ENCODE data around the gene DCAF8L1.

DNA sequence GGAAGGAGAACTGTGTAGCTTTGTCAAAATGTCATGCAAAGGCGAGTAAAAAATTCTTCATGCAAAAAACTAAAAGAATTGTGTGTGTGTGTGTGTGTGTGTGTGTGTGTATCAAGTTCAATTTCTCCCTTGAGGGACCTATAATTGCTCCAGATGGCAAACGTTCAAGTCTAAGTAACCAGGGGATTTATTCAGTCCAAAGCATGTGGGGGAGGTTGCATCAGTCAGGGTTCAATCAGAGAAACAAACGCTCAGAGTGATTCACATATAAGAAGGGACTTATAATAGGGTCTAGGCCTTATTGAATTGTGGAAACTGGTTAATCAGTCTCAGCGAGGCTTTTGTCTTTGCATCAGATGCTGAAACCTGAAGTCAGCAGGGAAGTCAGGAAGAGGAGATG lies 5.0 kb downstream of the DCAF8L1 start:
- TF ChIP-seq, protein P1, sequence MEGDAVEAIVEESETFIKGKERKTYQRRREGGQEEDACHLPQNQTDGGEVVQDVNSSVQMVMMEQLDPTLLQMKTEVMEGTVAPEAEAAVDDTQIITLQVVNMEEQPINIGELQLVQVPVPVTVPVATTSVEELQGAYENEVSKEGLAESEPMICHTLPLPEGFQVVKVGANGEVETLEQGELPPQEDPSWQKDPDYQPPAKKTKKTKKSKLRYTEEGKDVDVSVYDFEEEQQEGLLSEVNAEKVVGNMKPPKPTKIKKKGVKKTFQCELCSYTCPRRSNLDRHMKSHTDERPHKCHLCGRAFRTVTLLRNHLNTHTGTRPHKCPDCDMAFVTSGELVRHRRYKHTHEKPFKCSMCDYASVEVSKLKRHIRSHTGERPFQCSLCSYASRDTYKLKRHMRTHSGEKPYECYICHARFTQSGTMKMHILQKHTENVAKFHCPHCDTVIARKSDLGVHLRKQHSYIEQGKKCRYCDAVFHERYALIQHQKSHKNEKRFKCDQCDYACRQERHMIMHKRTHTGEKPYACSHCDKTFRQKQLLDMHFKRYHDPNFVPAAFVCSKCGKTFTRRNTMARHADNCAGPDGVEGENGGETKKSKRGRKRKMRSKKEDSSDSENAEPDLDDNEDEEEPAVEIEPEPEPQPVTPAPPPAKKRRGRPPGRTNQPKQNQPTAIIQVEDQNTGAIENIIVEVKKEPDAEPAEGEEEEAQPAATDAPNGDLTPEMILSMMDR (conservative IDR thresholded peaks at IDR 0.05; ENCODE audit: low read length) = no peak
- no peak for TF ChIP-seq EZH2phosphoT487 (IDR thresholded peaks at IDR 0.05; ENCODE audit: borderline replicate concordance, low read depth, low read length)

Data from OCI-LY7 (cell line).